ENCODE measurements around the gene EIF4G3. TPM values are rescaled to one million over a fixed set of nuclear protein-coding genes. Genes with fewer than 3 reads are reported as not detected.
"Not testable (repeated sequence)": the region's sequence is repeated elsewhere in the genome, so short reads cannot be mapped to it uniquely, and the experiment has no call there.

The EIF4G3 gene
- polyA plus RNA-seq, 1 donor from 2014 or later: 13.1 TPM

- not testable (repeated sequence) for H3K36me3 Mint-ChIP-seq, H3K4me3 Mint-ChIP-seq, H3K9me3 Mint-ChIP-seq, H3K27ac Mint-ChIP-seq, H3K27me3 Mint-ChIP-seq
- H3K4me1 Mint-ChIP-seq: peaks cover 23 to 27% (median 27%) of the 10 kb centered on the region in 3 donors
Measured at GRCh38 chr1:21093271-21093958, 83.3 kb downstream of the EIF4G3 start.

- H3K4me3 Mint-ChIP-seq, H3K9me3 Mint-ChIP-seq, H3K27ac Mint-ChIP-seq, H3K36me3 Mint-ChIP-seq, H3K27me3 Mint-ChIP-seq: not testable (repeated sequence)
- peaks cover 23 to 27% (median 27%) of the 10 kb centered on the region in 3 donors for H3K4me1 Mint-ChIP-seq
Measured at GRCh38 chr1:21092545-21092944, 84.2 kb downstream of the EIF4G3 start.

DNA sequence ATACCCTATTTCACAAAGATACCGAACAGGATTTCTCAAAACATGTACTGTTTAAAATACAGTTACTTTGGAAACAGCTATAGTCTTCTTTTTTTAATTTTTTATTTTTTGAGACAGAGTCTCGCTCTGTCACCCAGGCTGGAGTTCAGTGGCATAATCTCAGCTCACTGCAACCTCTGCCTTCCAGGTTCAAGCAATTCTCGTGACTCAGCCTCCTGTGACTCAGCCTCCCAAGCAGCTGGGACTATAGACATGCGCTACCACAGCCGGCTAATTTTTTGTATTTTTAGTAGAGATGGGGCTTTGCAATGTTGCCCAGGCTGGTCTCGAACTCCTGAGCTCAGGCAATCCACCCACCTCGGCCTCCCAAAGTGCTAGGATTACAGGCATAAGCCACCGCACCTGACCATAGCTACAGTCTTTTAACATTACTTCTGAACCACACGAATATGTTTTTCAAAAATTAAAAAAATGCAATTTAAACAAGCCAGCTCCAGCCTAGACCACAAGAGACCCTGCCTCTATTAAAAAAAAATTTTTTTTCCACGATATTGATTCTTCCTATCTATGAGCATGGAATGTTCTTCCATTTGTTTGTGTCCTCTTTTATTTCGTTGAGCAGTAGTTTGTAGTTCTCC, 85.5 kb downstream of the EIF4G3 start:
- Mint-ChIP-seq H3K4me3 (peak overlapping the region in 1 of 4 donors; percentile 82), H3K4me1 (peaks cover 23 to 27% (median 27%) of the 10 kb centered on the region in 3 donors), H3K27ac (peak overlapping the region in 2 of 3 donors; percentile 16 to 54)
- not testable (repeated sequence) for H3K27me3 Mint-ChIP-seq, H3K9me3 Mint-ChIP-seq, H3K36me3 Mint-ChIP-seq

DNA sequence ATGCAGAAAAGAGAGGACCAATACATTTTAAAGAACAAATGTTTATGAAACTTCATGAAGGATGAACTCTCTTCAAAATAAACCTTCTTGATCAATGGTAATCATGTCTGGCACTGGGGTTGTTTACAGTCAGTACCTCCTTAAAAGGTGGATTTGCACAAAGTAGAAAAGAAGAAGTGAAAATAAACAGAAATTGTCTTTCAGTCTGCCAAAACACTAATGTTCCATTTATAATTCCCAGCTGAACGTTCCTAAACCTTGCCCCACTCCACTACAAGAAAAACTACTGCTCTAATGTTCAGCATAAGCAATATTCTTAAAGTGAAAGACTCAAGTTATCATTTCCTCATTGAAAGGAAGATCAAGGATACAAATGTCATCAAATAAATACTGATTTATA, 86.2 kb downstream of the EIF4G3 start:
- peaks cover 0 to 4% (median 4%) of the 10 kb centered on the region in 3 donors for H3K9me3 Mint-ChIP-seq
- H3K36me3 Mint-ChIP-seq: peaks cover 2% of the 10 kb centered on the region
- no peaks in the 10 kb centered on the region for H3K27me3 Mint-ChIP-seq
- H3K4me3 Mint-ChIP-seq: peak overlapping the region in 2 of 4 donors; percentile 2 to 82
- H3K27ac Mint-ChIP-seq: peak overlapping the region in 1 of 3 donors; percentile 25
- peaks cover 23 to 27% (median 24%) of the 10 kb centered on the region in 3 donors for H3K4me1 Mint-ChIP-seq

DNA sequence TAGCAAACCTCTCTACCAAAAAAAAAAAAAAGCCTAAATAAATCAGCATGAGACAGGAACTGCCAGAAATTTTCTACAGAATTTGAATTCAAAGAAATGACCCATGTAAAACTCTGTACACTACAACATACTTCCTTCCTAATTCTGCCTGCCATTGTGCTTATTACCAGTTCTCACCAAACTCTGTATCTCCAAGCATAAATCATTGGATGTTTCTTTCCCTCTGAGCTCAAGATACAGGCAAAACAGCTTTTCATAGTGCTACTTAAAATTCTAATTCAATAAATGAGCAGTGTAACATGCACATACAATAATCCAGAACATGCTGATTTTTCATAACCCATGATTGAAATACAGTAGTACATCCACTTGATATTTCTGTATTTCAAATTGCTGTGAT, 87.0 kb downstream of the EIF4G3 start:
- H3K4me3 Mint-ChIP-seq: peak overlapping the region in 2 of 4 donors; percentile 60 to 75
- H3K9me3 Mint-ChIP-seq: peaks cover 0 to 4% (median 4%) of the 10 kb centered on the region in 3 donors
- peaks cover 4% of the 10 kb centered on the region for H3K36me3 Mint-ChIP-seq
- H3K4me1 Mint-ChIP-seq: peaks cover 23 to 27% (median 24%) of the 10 kb centered on the region in 3 donors
- H3K27ac Mint-ChIP-seq: peak overlapping the region in 1 of 3 donors; percentile 77
- H3K27me3 Mint-ChIP-seq: no peaks in the 10 kb centered on the region

GRCh38 chr1:21089299-21089698, 87.4 kb downstream of the EIF4G3 start:
- Mint-ChIP-seq H3K36me3 (peaks cover 4% of the 10 kb centered on the region), H3K4me3 (peak overlapping the region in 2 of 4 donors; percentile 22 to 75), H3K27ac (peak overlapping the region in 1 of 3 donors; percentile 77), H3K4me1 (peaks cover 23 to 27% (median 24%) of the 10 kb centered on the region in 3 donors), H3K27me3 (no peaks in the 10 kb centered on the region), H3K9me3 (peaks cover 0 to 4% (median 2%) of the 10 kb centered on the region in 3 donors)

DNA sequence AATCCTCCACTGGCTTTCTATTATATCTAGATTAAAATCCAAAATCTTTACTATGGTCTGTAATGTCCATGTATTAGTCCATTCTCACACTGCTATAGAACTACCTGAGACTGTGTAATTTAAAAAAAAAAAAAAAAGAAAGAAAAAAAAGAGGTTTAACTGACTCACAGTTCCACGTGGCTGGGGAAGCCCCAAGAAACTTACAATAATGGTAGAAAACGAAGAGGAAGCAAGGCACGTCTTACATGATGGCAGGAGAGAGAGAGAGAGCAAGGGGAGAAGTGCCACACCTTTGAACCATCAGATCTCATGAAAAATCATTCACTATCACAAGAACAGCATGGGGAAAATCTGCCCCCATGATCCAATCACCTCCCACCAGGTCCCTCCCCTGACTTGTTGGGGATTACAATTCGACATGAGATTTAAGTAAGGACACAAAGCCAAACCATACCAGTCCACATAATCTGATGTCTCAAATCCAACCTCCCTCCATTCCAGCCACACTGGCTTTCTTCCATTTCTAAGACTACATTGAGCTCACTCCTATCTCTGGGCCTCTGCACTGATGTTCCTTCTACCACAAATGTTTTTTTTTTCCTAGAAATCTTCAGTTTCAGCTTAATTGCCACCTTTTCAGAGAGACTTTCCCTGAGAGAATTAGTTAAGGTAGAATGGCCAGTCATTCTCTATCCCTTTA, 92.4 kb downstream of the EIF4G3 start:
- H3K27ac Mint-ChIP-seq: peak overlapping the region in 1 of 3 donors; percentile 76

GRCh38 chr1:21082073-21082472, 94.6 kb downstream of the EIF4G3 start:
- H3K36me3 Mint-ChIP-seq: peaks cover 14% of the 10 kb centered on the region
- H3K9me3 Mint-ChIP-seq: peaks cover 0 to 2% (median 0%) of the 10 kb centered on the region in 3 donors
- H3K27me3 Mint-ChIP-seq: no peaks in the 10 kb centered on the region

More for the DNA sequence above, 92.4 kb downstream of the EIF4G3 start:
- Mint-ChIP-seq H3K27me3 (no peaks in the 10 kb centered on the region), H3K4me1 (peaks cover 4 to 6% (median 5%) of the 10 kb centered on the region in 3 donors), H3K9me3 (peaks cover 0 to 2% (median 0%) of the 10 kb centered on the region in 3 donors), H3K4me3 (peak overlapping the region in 1 of 4 donors; percentile 12), H3K36me3 (peaks cover 11% of the 10 kb centered on the region)

DNA sequence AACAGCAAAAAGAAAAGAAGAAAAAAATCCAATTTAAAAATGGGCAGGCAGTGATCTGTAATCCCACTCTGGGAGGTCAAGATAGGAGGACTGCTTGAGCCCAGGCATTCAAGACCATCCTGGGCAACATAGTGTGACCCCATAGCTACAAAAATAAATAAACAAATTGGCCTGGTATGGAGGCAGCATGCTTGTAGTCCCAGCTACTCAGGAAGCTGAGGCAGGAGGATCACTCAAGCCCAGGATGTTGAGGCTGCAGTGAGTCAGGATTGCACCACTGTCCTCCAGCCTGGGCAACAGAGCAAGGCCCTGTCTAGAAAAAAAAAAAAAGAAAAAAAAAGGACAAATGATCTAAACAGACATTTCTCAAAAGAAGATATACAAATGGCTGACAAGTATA, 99.6 kb downstream of the EIF4G3 start:
- H3K36me3 Mint-ChIP-seq: peaks cover 13% of the 10 kb centered on the region
- H3K27me3 Mint-ChIP-seq: no peaks in the 10 kb centered on the region
- peaks cover 5 to 9% (median 8%) of the 10 kb centered on the region in 3 donors for H3K4me1 Mint-ChIP-seq
- no peak overlapping the region for H3K4me3 Mint-ChIP-seq
- no peak overlapping the region for H3K27ac Mint-ChIP-seq
- H3K9me3 Mint-ChIP-seq: peaks cover 0 to 2% (median 0%) of the 10 kb centered on the region in 3 donors

More at GRCh38 chr1:21082073-21082472, 94.6 kb downstream of the EIF4G3 start:
- peaks cover under 1 to 5% (median 2%) of the 10 kb centered on the region in 3 donors for H3K4me1 Mint-ChIP-seq
- no peak overlapping the region for H3K4me3 Mint-ChIP-seq
- H3K27ac Mint-ChIP-seq: no peak overlapping the region

- no peak overlapping the region for H3K4me3 Mint-ChIP-seq
- peaks cover 10% of the 10 kb centered on the region for H3K36me3 Mint-ChIP-seq
- no peaks in the 10 kb centered on the region for H3K9me3 Mint-ChIP-seq
- no peaks in the 10 kb centered on the region for H3K27me3 Mint-ChIP-seq
- peaks cover 0 to 11% (median 9%) of the 10 kb centered on the region in 3 donors for H3K4me1 Mint-ChIP-seq
- H3K27ac Mint-ChIP-seq: no peak overlapping the region
Measured at GRCh38 chr1:21072721-21073120, 104.0 kb downstream of the EIF4G3 start.

DNA sequence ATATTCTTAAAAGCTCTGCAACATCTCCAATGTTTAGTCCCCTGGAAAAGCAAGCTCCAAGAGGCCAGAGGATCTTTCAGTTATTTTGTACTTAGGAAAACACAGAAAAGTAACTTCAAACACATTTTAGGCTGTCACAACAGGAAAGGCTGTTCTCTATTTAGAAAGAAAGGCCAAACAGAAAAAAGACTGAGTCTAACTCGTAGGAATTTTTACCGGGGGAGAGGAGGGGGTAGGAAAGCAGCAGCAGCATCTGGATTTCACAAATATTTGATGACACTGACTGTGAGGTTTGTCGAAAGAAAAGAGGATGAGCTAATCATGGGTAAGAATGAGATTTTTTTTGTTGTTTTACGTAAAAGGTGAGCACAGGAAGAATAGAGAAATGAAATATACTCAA, 107.1 kb downstream of the EIF4G3 start:
- peaks cover 0 to 5% (median 3%) of the 10 kb centered on the region in 3 donors for H3K4me1 Mint-ChIP-seq
- H3K27ac Mint-ChIP-seq: no peak overlapping the region
- peaks cover 4% of the 10 kb centered on the region for H3K36me3 Mint-ChIP-seq
- H3K9me3 Mint-ChIP-seq: no peaks in the 10 kb centered on the region
- H3K4me3 Mint-ChIP-seq: no peak overlapping the region
- no peaks in the 10 kb centered on the region for H3K27me3 Mint-ChIP-seq

- peaks cover 0 to 5% (median 3%) of the 10 kb centered on the region in 3 donors for H3K4me1 Mint-ChIP-seq
- no peak overlapping the region for H3K27ac Mint-ChIP-seq
- H3K4me3 Mint-ChIP-seq: no peak overlapping the region
- no peaks in the 10 kb centered on the region for H3K27me3 Mint-ChIP-seq
- H3K9me3 Mint-ChIP-seq: no peaks in the 10 kb centered on the region
- peaks cover 4% of the 10 kb centered on the region for H3K36me3 Mint-ChIP-seq
Measured at GRCh38 chr1:21068937-21069336, 107.8 kb downstream of the EIF4G3 start.

- no peaks in the 10 kb centered on the region for H3K9me3 Mint-ChIP-seq
- no peak overlapping the region for H3K27ac Mint-ChIP-seq
- peaks cover 2% of the 10 kb centered on the region for H3K36me3 Mint-ChIP-seq
- H3K27me3 Mint-ChIP-seq: no peaks in the 10 kb centered on the region
- peaks cover 0 to 3% (median 0%) of the 10 kb centered on the region in 3 donors for H3K4me1 Mint-ChIP-seq
- H3K4me3 Mint-ChIP-seq: no peak overlapping the region
Measured at GRCh38 chr1:21067551-21068227, 109.0 kb downstream of the EIF4G3 start.

GRCh38 chr1:21066356-21067012, 110.2 kb downstream of the EIF4G3 start:
- H3K36me3 Mint-ChIP-seq: peaks cover 2% of the 10 kb centered on the region
- H3K4me3 Mint-ChIP-seq: no peak overlapping the region
- H3K27me3 Mint-ChIP-seq: no peaks in the 10 kb centered on the region
- no peaks in the 10 kb centered on the region for H3K9me3 Mint-ChIP-seq
- peaks cover 0 to 3% (median 0%) of the 10 kb centered on the region in 3 donors for H3K4me1 Mint-ChIP-seq
- no peak overlapping the region for H3K27ac Mint-ChIP-seq
